Measurements from ENCODE around the gene MAP2K5. TPM values are rescaled to one million over a fixed set of nuclear protein-coding genes. Genes with fewer than 3 reads are reported as not detected.

The MAP2K5 gene
- total and polyA plus RNA-seq, 9 of the 15 experiments (the other 6 are each of a cell fraction or from before 2014, with no cell fraction given): 0.41 to 16.5 (median 7.5) TPM

DNA sequence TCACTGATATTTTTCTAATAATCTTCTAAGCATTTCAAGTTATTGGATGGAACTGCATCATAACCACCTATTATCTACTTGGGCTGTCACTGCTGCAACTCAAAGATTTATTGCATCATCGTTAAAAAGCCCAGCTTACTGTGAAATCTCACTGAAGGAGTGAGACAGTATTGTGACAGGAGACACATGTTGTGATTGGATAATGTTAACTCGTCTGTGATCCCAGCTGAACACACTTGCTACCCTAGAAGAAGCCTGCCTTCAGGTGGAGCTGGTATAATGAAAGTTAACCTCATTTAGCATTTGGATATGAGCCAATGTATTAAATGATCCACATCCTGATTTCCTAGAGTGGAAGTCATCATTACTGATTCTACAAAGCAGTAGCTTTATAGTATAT, 138.1 kb downstream of the MAP2K5 start (continued):
- no peak for TF ChIP-seq PYGO2 (tag; IDR thresholded peaks at IDR 0.05)
- TF ChIP-seq RAD21 (CRISPR knock-in tag; conservative IDR thresholded peaks at IDR 0.05 in 1 of 2, IDR thresholded peaks at IDR 0.05 in 1 of 2): peak in 1 of 2 experiments; percentile 31; a peak in 1 of 4 replicates
- TF ChIP-seq SMARCA4 (IDR thresholded peaks at IDR 0.05): peak; percentile 70; the same call in 1 of the 2 replicates
- no peak for TF ChIP-seq MYBL2 (IDR thresholded peaks at IDR 0.05; ENCODE audit: low read depth)
- TF ChIP-seq MYBL2 (CRISPR knock-in tag; IDR thresholded peaks at IDR 0.05; ENCODE audit: borderline replicate concordance): no peak
- no peak for TF ChIP-seq ILK (tag; IDR thresholded peaks at IDR 0.05; ENCODE audit: borderline replicate concordance, low read depth)
- TF ChIP-seq, protein P1, sequence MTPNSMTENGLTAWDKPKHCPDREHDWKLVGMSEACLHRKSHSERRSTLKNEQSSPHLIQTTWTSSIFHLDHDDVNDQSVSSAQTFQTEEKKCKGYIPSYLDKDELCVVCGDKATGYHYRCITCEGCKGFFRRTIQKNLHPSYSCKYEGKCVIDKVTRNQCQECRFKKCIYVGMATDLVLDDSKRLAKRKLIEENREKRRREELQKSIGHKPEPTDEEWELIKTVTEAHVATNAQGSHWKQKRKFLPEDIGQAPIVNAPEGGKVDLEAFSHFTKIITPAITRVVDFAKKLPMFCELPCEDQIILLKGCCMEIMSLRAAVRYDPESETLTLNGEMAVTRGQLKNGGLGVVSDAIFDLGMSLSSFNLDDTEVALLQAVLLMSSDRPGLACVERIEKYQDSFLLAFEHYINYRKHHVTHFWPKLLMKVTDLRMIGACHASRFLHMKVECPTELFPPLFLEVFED (CRISPR knock-in tag; conservative IDR thresholded peaks at IDR 0.05): no peak
- TF ChIP-seq DPF2 (IDR thresholded peaks at IDR 0.05): peak; percentile 67; the same call in 1 of the 2 replicates
- TF ChIP-seq, protein P2, sequence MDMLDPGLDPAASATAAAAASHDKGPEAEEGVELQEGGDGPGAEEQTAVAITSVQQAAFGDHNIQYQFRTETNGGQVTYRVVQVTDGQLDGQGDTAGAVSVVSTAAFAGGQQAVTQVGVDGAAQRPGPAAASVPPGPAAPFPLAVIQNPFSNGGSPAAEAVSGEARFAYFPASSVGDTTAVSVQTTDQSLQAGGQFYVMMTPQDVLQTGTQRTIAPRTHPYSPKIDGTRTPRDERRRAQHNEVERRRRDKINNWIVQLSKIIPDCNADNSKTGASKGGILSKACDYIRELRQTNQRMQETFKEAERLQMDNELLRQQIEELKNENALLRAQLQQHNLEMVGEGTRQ (CRISPR knock-in tag; IDR thresholded peaks at IDR 0.05): no peak
- peak; percentile 98 for TF ChIP-seq CEBPG (CRISPR knock-in tag; IDR thresholded peaks at IDR 0.05)
- peak; percentile 99 to 100 for TF ChIP-seq CEBPG (tag; conservative IDR thresholded peaks at IDR 0.05 in 1 of 2, IDR thresholded peaks at IDR 0.05 in 1 of 2)
- TF ChIP-seq, protein P3, sequence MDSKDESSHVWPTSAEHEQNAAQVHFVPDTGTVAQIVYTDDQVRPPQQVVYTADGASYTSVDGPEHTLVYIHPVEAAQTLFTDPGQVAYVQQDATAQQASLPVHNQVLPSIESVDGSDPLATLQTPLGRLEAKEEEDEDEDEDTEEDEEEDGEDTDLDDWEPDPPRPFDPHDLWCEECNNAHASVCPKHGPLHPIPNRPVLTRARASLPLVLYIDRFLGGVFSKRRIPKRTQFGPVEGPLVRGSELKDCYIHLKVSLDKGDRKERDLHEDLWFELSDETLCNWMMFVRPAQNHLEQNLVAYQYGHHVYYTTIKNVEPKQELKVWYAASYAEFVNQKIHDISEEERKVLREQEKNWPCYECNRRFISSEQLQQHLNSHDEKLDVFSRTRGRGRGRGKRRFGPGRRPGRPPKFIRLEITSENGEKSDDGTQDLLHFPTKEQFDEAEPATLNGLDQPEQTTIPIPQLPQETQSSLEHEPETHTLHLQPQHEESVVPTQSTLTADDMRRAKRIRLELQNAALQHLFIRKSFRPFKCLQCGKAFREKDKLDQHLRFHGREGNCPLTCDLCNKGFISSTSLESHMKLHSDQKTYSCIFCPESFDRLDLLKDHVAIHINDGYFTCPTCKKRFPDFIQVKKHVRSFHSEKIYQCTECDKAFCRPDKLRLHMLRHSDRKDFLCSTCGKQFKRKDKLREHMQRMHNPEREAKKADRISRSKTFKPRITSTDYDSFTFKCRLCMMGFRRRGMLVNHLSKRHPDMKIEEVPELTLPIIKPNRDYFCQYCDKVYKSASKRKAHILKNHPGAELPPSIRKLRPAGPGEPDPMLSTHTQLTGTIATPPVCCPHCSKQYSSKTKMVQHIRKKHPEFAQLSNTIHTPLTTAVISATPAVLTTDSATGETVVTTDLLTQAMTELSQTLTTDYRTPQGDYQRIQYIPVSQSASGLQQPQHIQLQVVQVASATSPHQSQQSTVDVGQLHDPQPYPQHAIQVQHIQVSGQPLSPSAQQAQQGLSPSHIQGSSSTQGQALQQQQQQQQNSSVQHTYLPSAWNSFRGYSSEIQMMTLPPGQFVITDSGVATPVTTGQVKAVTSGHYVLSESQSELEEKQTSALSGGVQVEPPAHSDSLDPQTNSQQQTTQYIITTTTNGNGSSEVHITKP (IDR thresholded peaks at IDR 0.05; ENCODE audit: partially characterized antibody): no peak
- no peak for TF ChIP-seq SRSF9 (IDR thresholded peaks at IDR 0.05; ENCODE audit: borderline replicate concordance, low read depth, low read length)
- TF ChIP-seq ZBTB7A (IDR thresholded peaks at IDR 0.05; ENCODE audit: borderline replicate concordance, control insufficient read depth, low read depth, low read length): no peak
- no peak for TF ChIP-seq SRSF7 (optimal IDR thresholded peaks at IDR 0.05; ENCODE audit: low read depth, low read length)
- no peak for TF ChIP-seq FOXA1 (IDR thresholded peaks at IDR 0.05; ENCODE audit: borderline replicate concordance)
